Activated CD8-positive, alpha-beta T cell treated with anti-CD3 and anti-CD28 coated beads for 36 hours (primary cell): ENCODE results near the gene RPUSD1. TPM values are rescaled to one million over a fixed set of nuclear protein-coding genes. Genes with fewer than 3 reads are reported as not detected.

Experiments used
- ATAC-seq: fragments of 200-7000 bp; cut with Tn5 transposase; one replicate; pipeline ENCODE4 v1.10.0; 2021; ENCODE audit warnings: mild to moderate bottlenecking, moderate library complexity
- CTCF ChIA-PET: fragments of 350-600 bp; sonication (Branson Sonifier 250); formaldehyde crosslinking; loops from one replicate; lab custom pipeline; 2021; ENCODE audit warnings: antibody characterized with exemption; lab: Charles Lee
- POLR2A ChIA-PET: fragments of 350-600 bp; sonication (Branson Sonifier 250); formaldehyde crosslinking; loops from one replicate; lab custom pipeline; 2021; ENCODE audit warnings: antibody characterized with exemption; lab: Charles Lee
- DNase-seq: peaks from one replicate; pipeline ENCODE4 v3.0.0-alpha.2; 2020
- H3K27ac Mint-ChIP-seq: one replicate; pipeline ENCODE4 v1.8.0; 2021; ENCODE audit warnings: mild to moderate bottlenecking, mixed read lengths
- H3K27me3 Mint-ChIP-seq: one replicate; pipeline ENCODE4 v1.8.0; 2021; ENCODE audit warnings: mixed read lengths
- H3K36me3 Mint-ChIP-seq: one replicate; pipeline ENCODE4 v1.8.0; 2021; ENCODE audit warnings: low read depth, mixed read lengths
- H3K4me1 Mint-ChIP-seq: one replicate; pipeline ENCODE4 v1.8.0; 2021; ENCODE audit warnings: low read depth, mixed read lengths
- H3K4me3 Mint-ChIP-seq: one replicate; pipeline ENCODE4 v1.8.0; 2021; ENCODE audit warnings: mild to moderate bottlenecking, moderate library complexity, mixed read lengths
- H3K9me3 Mint-ChIP-seq: one replicate; pipeline ENCODE4 v1.8.0; 2021; ENCODE audit warnings: mixed read lengths
- CTCF ChIP-seq: fragments of 200-600 bp; IDR thresholded peaks from one replicate; pipeline ENCODE4 v1.8.0; 2022; ENCODE audit warnings: antibody characterized with exemption, mild to moderate bottlenecking
- intact Hi-C: fragments of 100-400 bp; cut with micrococcal nuclease; formaldehyde crosslinking; loops from one replicate; pipeline ENCODE4 v1.10.0; 2022
- total RNA-seq, 2 experiments: library from RNA; stranded (reverse); gene quantifications; one replicate each; pipeline ENCODE4 v1.2.3, GENCODE V29; 2021

Gene RPUSD1
- total RNA-seq, 2 experiments from 2014 or later, result 17.1 to 18.1 TPM

GRCh38 chr16:781346-782010 lies 6.7 kb downstream of the RPUSD1 start:
- DNase-seq (no peak), ATAC-seq (no peak)
- H3K36me3 Mint-ChIP-seq, result peaks cover 5% of the 10 kb centered on the region
- intact Hi-C loops, result no loop called here
- TF ChIP-seq CTCF, result no peak
- H3K4me3 Mint-ChIP-seq, result no peak overlapping the region
- no peak overlapping the region for H3K27ac Mint-ChIP-seq
- peaks cover 4% of the 10 kb centered on the region for H3K27me3 Mint-ChIP-seq
- no peaks in the 10 kb centered on the region for H3K9me3 Mint-ChIP-seq
- no peaks in the 10 kb centered on the region for H3K4me1 Mint-ChIP-seq
- ChIA-PET POLR2A (no interaction called here), CTCF (interaction anchor here (7.7 kb wide), 1 partner anchor 68 kb away, joined by 149 read pairs; the partner anchor contains the start of gene METRN)

- DNase-seq (no peak), ATAC-seq (no peak)
- intact Hi-C loops, result no loop called here
- CTCF ChIA-PET, result no interaction called here
- Mint-ChIP-seq H3K4me1 (no peaks in the 10 kb centered on the region), H3K36me3 (peaks cover 4% of the 10 kb centered on the region), H3K27ac (no peak overlapping the region), H3K4me3 (no peak overlapping the region), H3K27me3 (peaks cover 4% of the 10 kb centered on the region), H3K9me3 (no peaks in the 10 kb centered on the region)
- POLR2A ChIA-PET, result no interaction called here
- no peak for TF ChIP-seq CTCF
Observed at GRCh38 chr16:780296-780695, 7.9 kb downstream of the RPUSD1 start.

- intact Hi-C loops, result no loop called here
- CTCF ChIA-PET, result no interaction called here
- ATAC-seq, result no peak
- no peaks in the 10 kb centered on the region for H3K36me3 Mint-ChIP-seq
- H3K9me3 Mint-ChIP-seq, result no peaks in the 10 kb centered on the region
- H3K4me3 Mint-ChIP-seq, result no peak overlapping the region
- H3K27me3 Mint-ChIP-seq, result peaks cover 4% of the 10 kb centered on the region
- H3K4me1 Mint-ChIP-seq, result no peaks in the 10 kb centered on the region
- TF ChIP-seq CTCF, result no peak
- no peak overlapping the region for H3K27ac Mint-ChIP-seq
- POLR2A ChIA-PET, result no interaction called here
- DNase-seq, result no peak
Observed at GRCh38 chr16:779561-779960, 8.6 kb downstream of the RPUSD1 start.

- no peak for ATAC-seq
- H3K36me3 Mint-ChIP-seq, result no peaks in the 10 kb centered on the region
- H3K9me3 Mint-ChIP-seq, result no peaks in the 10 kb centered on the region
- CTCF ChIA-PET, result no interaction called here
- H3K27ac Mint-ChIP-seq, result no peak overlapping the region
- POLR2A ChIA-PET, result no interaction called here
- TF ChIP-seq CTCF, result no peak
- intact Hi-C loops, result no loop called here
- H3K4me1 Mint-ChIP-seq, result no peaks in the 10 kb centered on the region
- no peak for DNase-seq
- no peak overlapping the region for H3K4me3 Mint-ChIP-seq
- peaks cover 4% of the 10 kb centered on the region for H3K27me3 Mint-ChIP-seq
Observed at GRCh38 chr16:778909-779527, 9.2 kb downstream of the RPUSD1 start.

GRCh38 chr16:778447-778846 lies 9.7 kb downstream of the RPUSD1 start:
- no peaks in the 10 kb centered on the region for H3K36me3 Mint-ChIP-seq
- ChIA-PET CTCF (no interaction called here), POLR2A (no interaction called here)
- no peak for TF ChIP-seq CTCF
- ATAC-seq, result no peak
- H3K27ac Mint-ChIP-seq, result no peak overlapping the region
- intact Hi-C loops, result no loop called here
- H3K4me3 Mint-ChIP-seq, result no peak overlapping the region
- H3K9me3 Mint-ChIP-seq, result no peaks in the 10 kb centered on the region
- DNase-seq, result no peak
- H3K27me3 Mint-ChIP-seq, result peaks cover 4% of the 10 kb centered on the region
- H3K4me1 Mint-ChIP-seq, result no peaks in the 10 kb centered on the region
